ENCODE data around the gene HCST. TPM values are rescaled to one million over a fixed set of nuclear protein-coding genes. Genes with fewer than 3 reads are reported as not detected.

HCST gene
- total and polyA plus RNA-seq, 2 of the 13 experiments (the other 11 are each of a cell fraction or from before 2014, with no cell fraction given) = 0.24 to 1.2 TPM

GRCh38 chr19:35862528-35862927 lies 39.8 kb upstream of the HCST start (continued):
- TF ChIP-seq ZFP91 (CRISPR knock-in tag; IDR thresholded peaks at IDR 0.05; ENCODE audit: borderline replicate concordance) (no peak), ZNF331 (CRISPR knock-in tag; IDR thresholded peaks at IDR 0.05) (no peak), THAP7 (CRISPR knock-in tag; IDR thresholded peaks at IDR 0.05) (no peak), ZNF382 (CRISPR knock-in tag; IDR thresholded peaks at IDR 0.05; ENCODE audit: borderline replicate concordance) (no peak), ZBTB38 (CRISPR knock-in tag; IDR thresholded peaks at IDR 0.05) (0 out of 2 replicates have a peak, but pooled peaks have one; percentile 24), PTBP1 (IDR thresholded peaks at IDR 0.05; ENCODE audit: low read depth, low read length, poor library complexity, severe bottlenecking) (no peak), SP4 (CRISPR knock-in tag; IDR thresholded peaks at IDR 0.05) (no peak), ELK4 (CRISPR knock-in tag; IDR thresholded peaks at IDR 0.05; ENCODE audit: borderline replicate concordance) (no peak), ZNF44 (CRISPR knock-in tag; IDR thresholded peaks at IDR 0.05) (no peak), NR3C1 (CRISPR knock-in tag; IDR thresholded peaks at IDR 0.05) (no peak), MLLT10 (CRISPR knock-in tag; IDR thresholded peaks at IDR 0.05) (no peak), SOX5 (CRISPR knock-in tag; IDR thresholded peaks at IDR 0.05; ENCODE audit: borderline replicate concordance) (0 out of 2 replicates have a peak, but pooled peaks have one; percentile 10), ONECUT2 (CRISPR knock-in tag; IDR thresholded peaks at IDR 0.05) (no peak), ATF4 (CRISPR knock-in tag; IDR thresholded peaks at IDR 0.05) (no peak), ZNF441 (CRISPR knock-in tag; IDR thresholded peaks at IDR 0.05; ENCODE audit: borderline replicate concordance) (no peak), GPBP1L1 (CRISPR knock-in tag; IDR thresholded peaks at IDR 0.05) (no peak), ZFX (CRISPR knock-in tag; IDR thresholded peaks at IDR 0.05; ENCODE audit: low read depth) (peak; percentile 34; the same call in 1 of the 2 replicates), SNAPC2 (CRISPR knock-in tag; IDR thresholded peaks at IDR 0.05) (no peak), SAFB2 (CRISPR knock-in tag; IDR thresholded peaks at IDR 0.05; ENCODE audit: borderline replicate concordance, low read depth) (no peak), CSRNP1 (CRISPR knock-in tag; IDR thresholded peaks at IDR 0.05) (no peak), BCL3 (CRISPR knock-in tag; IDR thresholded peaks at IDR 0.05) (no peak), ZNF160 (CRISPR knock-in tag; IDR thresholded peaks at IDR 0.05) (no peak)
